Kidney epithelial cell (primary cell): ENCODE measurements around the gene FCN3. TPM values are rescaled to one million over a fixed set of nuclear protein-coding genes. Genes with fewer than 3 reads are reported as not detected.

ENCODE experiments used
- DNase-seq: peaks from one replicate; pipeline ENCODE4 v3.0.0-alpha.2; 2010; ENCODE audit warnings: low read depth
- H3K27me3 ChIP-seq: 2 replicates; pipeline ENCODE4 v1.6.0; 2011; ENCODE audit warnings: low read length; ENCODE audit not compliant: control insufficient read depth, insufficient read depth
- H3K36me3 ChIP-seq: 2 replicates; pipeline ENCODE4 v1.5.1; 2011; ENCODE audit warnings: low read length; ENCODE audit not compliant: control insufficient read depth, insufficient read depth
- H3K4me3 ChIP-seq: 2 replicates; pipeline ENCODE4 v1.5.1; 2011; ENCODE audit warnings: low read depth, mild to moderate bottlenecking, control low read depth, low read length
- CTCF ChIP-seq: IDR thresholded peaks from 2 replicates; pipeline ENCODE4 v1.5.1; 2011; ENCODE audit warnings: mild to moderate bottlenecking, moderate library complexity, low read length, control low read depth, inconsistent platforms; ENCODE audit not compliant: insufficient read depth, poor library complexity, severe bottlenecking
- total RNA-seq: library from RNA; depleted of rRNA; stranded (reverse); fragments of >200 nt; gene quantifications from 2 replicates; pipeline ENCODE4 v1.2.3, GENCODE V29; 2015

FCN3 gene
- total RNA-seq, 1 donor from 2014 or later: not detected

- DNase-seq: peak; percentile 76
Measured at GRCh38 chr1:27321813-27322568, 52.6 kb downstream of the FCN3 start, which contains the start of gene TMEM222. Gene TMEM222, plus strand, starts transcription at chr1:27322163. Its CDS starts 35 bp downstream, at chr1:27322198.

More at GRCh38 chr1:27321813-27322568, 52.6 kb downstream of the FCN3 start, which contains the start of gene TMEM222:
- Histone ChIP-seq H3K27me3 (no peaks in the 10 kb centered on the region), H3K36me3 (no peaks in the 10 kb centered on the region), H3K4me3 (peak within 1 kb of the TSS; percentile 98)
- no peak for TF ChIP-seq CTCF

Other genes starting within 250 kb of the FCN3 start
- gene SLC9A1, start 219.7 kb downstream of the FCN3 start, total RNA-seq: 37.7 and 57.1 TPM in 2 replicates
- gene WDTC1, start 140.2 kb downstream of the FCN3 start, total RNA-seq: 28.6 and 38.7 TPM in 2 replicates
- 27.5 and 43.6 TPM in 2 replicates for gene TMEM222, start 52.7 kb downstream of the FCN3 start, total RNA-seq
- 40.3 and 47.2 TPM in 2 replicates for gene SYTL1, start 32.8 kb downstream of the FCN3 start, total RNA-seq
- gene MAP3K6, start 7.9 kb downstream of the FCN3 start, total RNA-seq: 8.6 and 12.0 TPM in 2 replicates
- 0.29 TPM in 1 of 2 replicates, not detected in the other for gene CD164L2, start 8.5 kb upstream of the FCN3 start, total RNA-seq
- gene GPR3, start 17.8 kb upstream of the FCN3 start, total RNA-seq: 0.27 and 1.6 TPM in 2 replicates
- 52.4 and 56.3 TPM in 2 replicates for gene WASF2, start 115.3 kb upstream of the FCN3 start, total RNA-seq
- 18.0 and 30.8 TPM in 2 replicates for gene AHDC1, start 229.3 kb upstream of the FCN3 start, total RNA-seq